Measurements from ENCODE around the gene DNAH8. TPM values are rescaled to one million over a fixed set of nuclear protein-coding genes. Genes with fewer than 3 reads are reported as not detected.

The DNAH8 gene
- total and polyA plus RNA-seq, 2 donors (not counting 3 experiments of a cell fraction or from before 2014, with no cell fraction given), result 0.29 to 0.61 TPM

DNA sequence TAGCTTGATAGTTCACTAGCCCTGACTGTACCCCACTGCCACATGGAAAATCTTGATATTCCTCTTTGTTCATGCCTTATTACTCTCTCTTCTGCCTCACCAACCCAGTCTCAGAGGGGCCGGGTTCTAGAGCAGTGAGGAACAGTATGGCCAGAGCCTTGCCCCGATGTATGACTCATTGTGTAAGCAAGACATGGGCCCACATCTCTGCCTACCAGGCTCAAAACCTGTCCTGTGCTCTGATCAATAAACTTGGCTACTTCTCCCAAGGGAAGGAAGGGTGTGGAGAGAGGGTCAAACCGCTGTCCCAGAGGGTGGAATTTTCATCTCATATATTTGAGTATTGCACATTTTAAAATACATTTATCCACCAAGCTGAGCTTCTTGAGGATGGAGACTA lies 91.7 kb downstream of the DNAH8 start:
- Histone ChIP-seq H3K4me1 (ENCODE audit: control insufficient read depth, extremely low read depth, insufficient read depth, low read length) (peaks cover 23% of the 10 kb centered on the region), H3K4me3 (replicated peaks in 1 of 3; ENCODE audit: insufficient read depth in 1 of 3, low read depth in 1 of 3, low read length in 3 of 3) (no peak overlapping the region), H3K79me2 (ENCODE audit: control insufficient read depth, insufficient read depth, low read length) (no peaks in the 10 kb centered on the region), H3K27ac (ENCODE audit: insufficient read depth, low read depth, low read length) (no peak overlapping the region), H3K4me2 (ENCODE audit: insufficient read depth, low read length) (no peak overlapping the region), H3K27me3 (ENCODE audit: control insufficient read depth in 2 of 2, insufficient read depth in 2 of 2, low read length in 2 of 2) (no peaks in the 10 kb centered on the region), H2AFZ (ENCODE audit: low read depth, low read length) (no peak overlapping the region), H3K9me1 (replicated peaks; ENCODE audit: control insufficient read depth, extremely low read depth, insufficient read depth, low read length) (no peaks in the 10 kb centered on the region), H3K36me3 (ENCODE audit: control insufficient read depth in 2 of 2, extremely low read depth in 1 of 2, insufficient read depth in 2 of 2, low read length in 2 of 2) (no peaks in the 10 kb centered on the region), H3K9ac (replicated peaks; ENCODE audit: extremely low read depth, insufficient read depth, low read length) (no peak overlapping the region), H3K9me3 (replicated peaks; ENCODE audit: control insufficient read depth, insufficient read depth, low read length) (no peaks in the 10 kb centered on the region), H4K20me1 (replicated peaks; ENCODE audit: control insufficient read depth, extremely low read depth, insufficient read depth, low read length) (no peaks in the 10 kb centered on the region)
- BruUV-seq (replicated peaks), result no TSS peak
- POLR2A ChIA-PET, result no interaction called here
- TF ChIP-seq FOS (IDR thresholded peaks at IDR 0.05; ENCODE audit: borderline replicate concordance, insufficient read depth, low read length) (peak; percentile 23), JUN (IDR thresholded peaks at IDR 0.05; ENCODE audit: borderline replicate concordance, insufficient read depth, insufficient read length, low read depth) (no peak)
- dilution Hi-C loops (cut with MboI; ENCODE audit: extremely low pct_ligation_motif_present, low sequenced_read_pairs), result no loop called here
- intact Hi-C loops (cut with micrococcal nuclease), result no loop called here
- no peak for DNase-seq (ENCODE audit: low read depth, low spot score)
- no peak for FAIRE-seq
- CTCF ChIA-PET, result interaction anchor here (2.2 to 4.0 kb wide), 2 partner anchors 12 to 64 kb away, joined by 7 to 38 read pairs; no protein-coding TSS in a partner anchor

DNA sequence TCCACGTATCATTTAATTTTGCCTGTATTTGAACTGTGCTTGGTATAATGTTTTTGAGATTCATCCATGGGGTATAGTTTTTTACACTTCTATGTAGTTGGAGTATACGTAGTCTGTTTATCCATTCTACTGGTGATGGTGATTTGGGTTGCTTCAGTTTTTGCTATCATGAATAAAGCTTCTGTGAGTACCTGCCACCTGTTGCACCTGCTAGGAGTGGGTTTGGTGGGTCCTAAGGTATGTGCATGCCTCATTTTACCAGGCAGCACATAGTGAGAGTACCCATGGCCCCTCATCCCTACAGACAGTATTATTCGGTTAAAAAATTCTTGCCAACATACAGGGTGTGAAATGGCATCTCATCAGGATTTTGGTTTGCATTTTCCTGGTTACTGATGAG lies 92.9 kb downstream of the DNAH8 start:
- FAIRE-seq (no peak), DNase-seq (ENCODE audit: low read depth, low spot score) (no peak)
- no TSS peak for BruUV-seq (replicated peaks)
- Histone ChIP-seq H3K36me3 (ENCODE audit: control insufficient read depth in 2 of 2, extremely low read depth in 1 of 2, insufficient read depth in 2 of 2, low read length in 2 of 2) (no peaks in the 10 kb centered on the region), H3K9me1 (replicated peaks; ENCODE audit: control insufficient read depth, extremely low read depth, insufficient read depth, low read length) (no peaks in the 10 kb centered on the region), H3K9ac (replicated peaks; ENCODE audit: extremely low read depth, insufficient read depth, low read length) (no peak overlapping the region), H3K27me3 (ENCODE audit: control insufficient read depth in 2 of 2, insufficient read depth in 2 of 2, low read length in 2 of 2) (no peaks in the 10 kb centered on the region), H2AFZ (ENCODE audit: low read depth, low read length) (no peak overlapping the region), H3K4me1 (ENCODE audit: control insufficient read depth, extremely low read depth, insufficient read depth, low read length) (peaks cover 23% of the 10 kb centered on the region), H3K79me2 (ENCODE audit: control insufficient read depth, insufficient read depth, low read length) (no peaks in the 10 kb centered on the region), H3K4me3 (replicated peaks in 1 of 3; ENCODE audit: insufficient read depth in 1 of 3, low read depth in 1 of 3, low read length in 3 of 3) (no peak overlapping the region), H3K9me3 (replicated peaks; ENCODE audit: control insufficient read depth, insufficient read depth, low read length) (no peaks in the 10 kb centered on the region), H3K27ac (ENCODE audit: insufficient read depth, low read depth, low read length) (no peak overlapping the region), H3K4me2 (ENCODE audit: insufficient read depth, low read length) (no peak overlapping the region), H4K20me1 (replicated peaks; ENCODE audit: control insufficient read depth, extremely low read depth, insufficient read depth, low read length) (no peaks in the 10 kb centered on the region)
- ChIA-PET CTCF (no interaction called here), POLR2A (no interaction called here)
- intact Hi-C loops (cut with micrococcal nuclease), result no loop called here
- TF ChIP-seq, protein P1, sequence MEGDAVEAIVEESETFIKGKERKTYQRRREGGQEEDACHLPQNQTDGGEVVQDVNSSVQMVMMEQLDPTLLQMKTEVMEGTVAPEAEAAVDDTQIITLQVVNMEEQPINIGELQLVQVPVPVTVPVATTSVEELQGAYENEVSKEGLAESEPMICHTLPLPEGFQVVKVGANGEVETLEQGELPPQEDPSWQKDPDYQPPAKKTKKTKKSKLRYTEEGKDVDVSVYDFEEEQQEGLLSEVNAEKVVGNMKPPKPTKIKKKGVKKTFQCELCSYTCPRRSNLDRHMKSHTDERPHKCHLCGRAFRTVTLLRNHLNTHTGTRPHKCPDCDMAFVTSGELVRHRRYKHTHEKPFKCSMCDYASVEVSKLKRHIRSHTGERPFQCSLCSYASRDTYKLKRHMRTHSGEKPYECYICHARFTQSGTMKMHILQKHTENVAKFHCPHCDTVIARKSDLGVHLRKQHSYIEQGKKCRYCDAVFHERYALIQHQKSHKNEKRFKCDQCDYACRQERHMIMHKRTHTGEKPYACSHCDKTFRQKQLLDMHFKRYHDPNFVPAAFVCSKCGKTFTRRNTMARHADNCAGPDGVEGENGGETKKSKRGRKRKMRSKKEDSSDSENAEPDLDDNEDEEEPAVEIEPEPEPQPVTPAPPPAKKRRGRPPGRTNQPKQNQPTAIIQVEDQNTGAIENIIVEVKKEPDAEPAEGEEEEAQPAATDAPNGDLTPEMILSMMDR (IDR thresholded peaks at IDR 0.05; ENCODE audit: extremely low read depth in 1 of 2, insufficient read depth in 1 of 2, low read depth in 1 of 2, low read length in 2 of 2), result no peak
- TF ChIP-seq GATA2 (IDR thresholded peaks at IDR 0.05; ENCODE audit: insufficient read depth, insufficient read length, low read depth, low read length) (no peak), POLR2A (IDR thresholded peaks at IDR 0.05; ENCODE audit: low read depth, low read length) (no peak), POLR2AphosphoS5 (IDR thresholded peaks at IDR 0.05; ENCODE audit: insufficient read depth, low read depth, low read length) (no peak), EZH2 (IDR thresholded peaks at IDR 0.05; ENCODE audit: borderline replicate concordance, low read depth, low read length, severe bottlenecking) (no peak), MYC (IDR thresholded peaks at IDR 0.05; ENCODE audit: low read depth, low read length) (no peak), JUN (IDR thresholded peaks at IDR 0.05; ENCODE audit: borderline replicate concordance, insufficient read depth, insufficient read length, low read depth) (no peak), FOS (IDR thresholded peaks at IDR 0.05; ENCODE audit: borderline replicate concordance, insufficient read depth, low read length) (no peak)
- TF ChIP-seq, protein P2, sequence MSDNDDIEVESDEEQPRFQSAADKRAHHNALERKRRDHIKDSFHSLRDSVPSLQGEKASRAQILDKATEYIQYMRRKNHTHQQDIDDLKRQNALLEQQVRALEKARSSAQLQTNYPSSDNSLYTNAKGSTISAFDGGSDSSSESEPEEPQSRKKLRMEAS (IDR thresholded peaks at IDR 0.05; ENCODE audit: insufficient read depth, insufficient read length), result no peak
- dilution Hi-C loops (cut with MboI; ENCODE audit: extremely low pct_ligation_motif_present, low sequenced_read_pairs), result no loop called here
